Stimulated activated CD4-positive, alpha-beta T cell treated with anti-CD3 and anti-CD28 coated beads, Interleukin-1b, Interleukin-23, amount 100 ng/mL, for 48 hours (primary cell): ENCODE data around the gene SH2D3C.

Experiments used
- DNase-seq: peaks from one replicate; pipeline ENCODE4 v3.0.0-alpha.2; 2020

Gene SH2D3C

GRCh38 chr9:127716412-127716811, 62.1 kb downstream of the SH2D3C start:
- no peak for DNase-seq

- DNase-seq, result peak; percentile 97
Observed at GRCh38 chr9:127715470-127716337, 62.8 kb downstream of the SH2D3C start, which contains the start of the genes PTRH1 and TTC16. Gene PTRH1, minus strand, starts transcription at chr9:127715663. Its CDS starts 24 bp downstream, at chr9:127715639. Gene TTC16, plus strand, starts transcription at chr9:127716079. Its CDS starts 67 bp downstream, at chr9:127716146.

DNA sequence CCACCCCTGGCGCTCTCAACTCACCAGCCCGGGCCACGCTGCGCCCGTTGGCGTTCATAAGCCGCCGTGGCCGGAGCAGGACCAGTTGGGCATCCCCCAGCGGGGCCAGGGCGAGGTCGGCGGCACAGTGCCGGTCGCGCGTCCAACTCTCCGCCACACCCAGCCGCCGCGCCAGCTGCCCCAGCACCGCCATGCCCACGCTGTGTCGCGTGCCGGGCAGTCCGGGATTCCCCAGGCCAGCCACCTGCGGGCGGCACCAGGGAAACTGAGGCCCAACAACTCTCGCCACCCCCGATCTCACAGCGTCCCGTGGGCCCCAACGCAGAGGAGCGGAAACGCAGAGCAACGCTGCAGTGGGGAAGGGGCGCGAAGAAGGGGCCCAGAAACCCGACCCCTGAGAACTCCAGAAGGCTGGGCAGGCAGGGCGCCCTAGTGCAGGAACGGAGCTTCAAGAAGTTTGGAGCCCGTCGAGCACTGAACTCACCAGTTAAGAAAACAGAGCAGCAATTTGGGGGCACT, 63.5 kb downstream of the SH2D3C start:
- DNase-seq, result no peak

GRCh38 chr9:127714020-127714750, 64.3 kb downstream of the SH2D3C start:
- no peak for DNase-seq

DNA sequence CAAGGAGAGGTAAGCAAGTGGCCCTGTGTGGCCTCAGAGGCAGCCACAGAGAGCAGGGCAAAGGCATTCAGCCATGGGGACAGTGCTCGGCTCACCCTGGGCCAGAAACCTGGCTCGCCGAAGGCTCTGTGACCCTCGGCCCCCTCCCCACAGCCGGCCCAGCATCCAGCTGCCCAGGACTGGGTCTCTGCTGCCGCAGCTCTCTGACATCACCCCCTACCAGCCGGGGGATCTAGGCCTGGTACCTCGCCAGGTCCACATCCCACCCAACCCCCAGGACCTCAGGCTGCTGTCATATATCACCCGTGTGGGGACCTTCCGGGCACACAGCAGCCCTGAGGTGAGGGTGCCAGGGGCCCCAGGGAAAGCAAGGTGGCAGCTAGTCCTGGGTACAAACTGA, 65.6 kb downstream of the SH2D3C start:
- DNase-seq, result no peak

- DNase-seq, result no peak
Observed at GRCh38 chr9:127712371-127712770, 66.1 kb downstream of the SH2D3C start.

DNA sequence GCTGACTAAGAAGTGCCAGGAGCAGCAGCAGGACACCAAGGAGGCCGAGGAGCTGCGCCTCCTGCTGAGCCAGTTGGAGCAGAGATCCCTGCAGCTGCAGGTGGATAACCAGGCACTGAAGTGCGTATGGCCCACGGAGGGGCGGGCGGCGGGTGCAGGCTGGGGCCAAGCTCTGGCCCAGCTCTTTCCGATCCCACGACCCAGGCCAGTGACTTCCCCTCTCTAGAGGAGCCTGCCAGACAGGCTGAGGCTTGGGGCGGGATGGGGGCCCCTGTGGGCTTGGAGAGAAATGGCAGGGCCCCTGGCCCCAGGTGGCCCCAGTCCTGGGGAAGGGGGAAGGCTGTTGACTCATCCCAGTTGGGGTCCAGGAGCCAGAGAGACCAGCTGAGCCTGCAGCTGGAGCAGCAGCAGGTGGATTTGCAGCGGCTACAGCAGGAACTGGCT, 66.6 kb downstream of the SH2D3C start:
- DNase-seq, result no peak

DNA sequence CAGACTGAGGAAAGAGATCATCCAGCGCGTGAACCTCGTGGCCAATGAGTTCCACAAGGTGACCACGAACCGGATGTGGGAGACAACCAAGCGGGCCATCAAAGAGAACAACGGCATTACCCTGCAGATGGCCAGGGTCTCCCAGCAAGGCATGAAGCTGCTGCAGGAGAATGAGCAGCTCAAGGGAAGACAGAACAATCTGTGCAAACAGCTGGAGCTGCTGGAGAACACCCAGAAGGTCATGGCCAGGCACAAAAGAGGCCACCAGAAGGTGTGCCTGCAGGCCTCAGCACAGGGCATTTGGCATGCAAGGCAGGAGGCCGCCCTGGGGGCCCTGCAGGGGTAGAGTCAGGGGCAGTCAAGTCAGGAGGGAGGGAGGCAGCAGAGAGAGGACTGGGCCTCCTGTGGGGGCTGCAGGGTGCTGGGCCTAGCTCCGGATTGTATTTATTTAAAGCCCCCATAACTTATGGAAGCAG, 67.2 kb downstream of the SH2D3C start:
- no peak for DNase-seq

DNA sequence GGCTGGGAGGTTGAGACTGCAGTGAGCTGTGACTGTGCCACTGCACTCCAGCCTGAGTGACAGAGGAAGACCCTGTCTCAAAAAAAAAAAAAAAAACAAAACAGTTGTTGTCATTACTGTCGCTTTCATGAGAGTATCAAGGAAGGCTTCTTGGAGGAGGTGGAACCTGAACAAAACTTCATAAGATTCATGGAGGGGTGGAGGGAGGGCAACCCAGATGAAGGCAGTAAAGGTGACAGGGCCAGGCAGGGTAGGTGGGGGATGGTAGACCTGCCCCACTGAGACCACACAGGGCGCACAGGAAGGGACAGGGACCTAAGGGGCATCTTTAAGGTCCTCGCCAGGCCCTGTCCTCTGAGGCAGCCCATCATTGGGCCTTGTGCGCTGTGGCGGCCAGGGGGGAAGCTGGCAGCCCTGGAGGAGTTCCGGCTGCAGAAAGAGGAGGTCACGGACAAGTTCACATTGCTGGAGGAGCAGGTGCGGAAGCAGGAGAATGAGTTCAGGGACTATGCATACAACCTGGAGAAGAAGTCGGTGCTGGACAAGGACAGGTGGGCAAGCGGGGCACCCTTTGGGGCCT, 68.2 kb downstream of the SH2D3C start:
- no peak for DNase-seq

GRCh38 chr9:127708952-127709587, 69.4 kb downstream of the SH2D3C start:
- no peak for DNase-seq

- peak; percentile 45 for DNase-seq
Observed at GRCh38 chr9:127707766-127708165, 70.7 kb downstream of the SH2D3C start.

DNA sequence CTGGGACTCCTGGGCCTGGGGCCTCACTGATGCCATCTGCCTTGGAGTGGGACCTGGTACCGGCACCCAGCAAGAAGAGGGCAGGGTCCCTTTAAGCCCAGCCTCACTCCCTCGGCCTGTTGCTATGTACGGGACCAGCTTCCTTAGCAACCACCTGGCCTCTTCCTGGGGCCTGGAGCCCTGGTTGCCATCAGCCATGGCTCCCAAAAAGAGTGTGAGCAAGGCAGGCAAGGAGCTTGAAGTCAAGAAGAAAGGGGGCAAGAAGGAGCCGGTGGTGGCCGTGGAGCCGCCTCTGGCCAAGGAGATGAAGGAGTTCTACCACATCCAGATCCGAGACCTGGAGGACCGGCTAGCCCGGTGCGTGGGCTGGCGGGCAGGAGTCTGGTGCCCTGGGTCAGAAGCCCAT, 71.6 kb downstream of the SH2D3C start, which contains the start of gene CFAP157:
Gene CFAP157, plus strand, starts transcription at position 153 of the 406 bp plus-strand sequence. Its CDS starts 44 bp downstream, at position 197.
- DNase-seq, result no peak

- no peak for DNase-seq
Observed at GRCh38 chr9:127705577-127706379, 72.7 kb downstream of the SH2D3C start.

- no peak for DNase-seq
Observed at GRCh38 chr9:127703289-127703946, 75.0 kb downstream of the SH2D3C start.

DNA sequence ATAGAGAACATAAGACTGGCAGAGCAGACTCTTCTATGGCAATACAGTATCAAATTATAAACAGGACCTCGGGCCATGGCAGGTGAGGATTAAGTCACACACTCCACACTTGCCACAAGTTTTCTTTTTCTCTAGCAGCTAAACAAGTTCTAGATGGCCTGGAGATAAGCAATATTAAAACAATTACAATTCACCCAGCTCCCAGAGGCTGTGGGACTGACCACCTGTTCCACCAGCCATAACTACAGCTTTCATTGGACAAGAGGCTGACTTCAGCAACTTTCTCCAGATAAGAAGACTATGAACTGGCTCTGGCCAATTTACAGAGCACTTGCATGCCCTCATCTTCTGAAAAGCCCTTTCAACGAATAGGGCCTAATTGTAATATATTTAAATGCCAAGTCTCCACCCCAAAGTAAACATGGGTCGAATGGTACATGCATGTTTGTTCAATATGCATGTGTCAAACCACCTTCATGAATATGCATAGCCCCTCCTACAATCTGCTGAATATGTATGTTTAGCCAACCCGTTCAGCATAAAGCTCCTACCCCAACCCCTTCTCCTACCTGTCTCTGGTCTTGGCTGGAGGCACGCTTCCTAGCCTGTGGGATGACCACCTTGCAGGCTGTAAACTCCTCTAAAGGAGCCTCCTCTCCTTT, 77.7 kb downstream of the SH2D3C start:
- DNase-seq, result no peak

- no peak for DNase-seq
Observed at GRCh38 chr9:127700140-127700539, 78.3 kb downstream of the SH2D3C start.

GRCh38 chr9:127698985-127699670, 79.3 kb downstream of the SH2D3C start:
- peak; percentile 90 for DNase-seq

GRCh38 chr9:127698386-127698785, 80.1 kb downstream of the SH2D3C start:
- no peak for DNase-seq

- no peak for DNase-seq
Observed at GRCh38 chr9:127697575-127697974, 80.9 kb downstream of the SH2D3C start.
